ENCODE measurements around the gene CNIH4.

The CNIH4 gene

GRCh38 chr1:224356685-224357625 is at the start of gene CNIH4:
Gene CNIH4 (plus strand): TSS chr1:224356879. CDS start chr1:224356925, 46 bp downstream.
- H3K27ac ChIP-seq, result peak within 1 kb of the TSS; percentile 88
- no peak; the same call in 1 of the 2 replicates for TF ChIP-seq CTCF (conservative IDR thresholded peaks at IDR 0.05)
- TF ChIP-seq ZFX (IDR thresholded peaks at IDR 0.05), result peak; percentile 94

GRCh38 chr1:224308064-224308463 is 48.6 kb upstream of the CNIH4 start:
- TF ChIP-seq CTCF (conservative IDR thresholded peaks at IDR 0.05), result no peak
- no peak for TF ChIP-seq ZFX (IDR thresholded peaks at IDR 0.05)
- peak overlapping the region; percentile 45 for H3K27ac ChIP-seq

DNA sequence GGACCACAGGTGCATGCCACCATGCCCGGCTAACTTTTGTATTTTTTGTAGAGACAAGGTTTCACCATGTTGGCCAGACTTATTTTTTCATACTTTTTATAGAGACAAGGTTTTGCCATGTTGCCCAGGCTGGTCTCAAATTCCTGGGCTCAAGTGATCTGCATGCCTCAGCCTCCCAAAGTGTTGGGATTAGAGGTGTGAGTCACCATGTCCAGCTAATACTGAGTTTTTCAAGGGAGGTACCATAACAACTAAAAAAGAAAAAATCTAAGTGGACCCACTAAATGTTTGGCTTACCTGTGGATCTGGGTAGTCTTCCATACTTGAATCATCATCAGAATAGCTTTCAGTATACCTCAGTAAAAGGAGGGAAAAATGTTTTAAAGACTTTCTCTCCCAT is 45.2 kb upstream of the CNIH4 start:
- H3K27ac ChIP-seq, result peak overlapping the region; percentile 96

DNA sequence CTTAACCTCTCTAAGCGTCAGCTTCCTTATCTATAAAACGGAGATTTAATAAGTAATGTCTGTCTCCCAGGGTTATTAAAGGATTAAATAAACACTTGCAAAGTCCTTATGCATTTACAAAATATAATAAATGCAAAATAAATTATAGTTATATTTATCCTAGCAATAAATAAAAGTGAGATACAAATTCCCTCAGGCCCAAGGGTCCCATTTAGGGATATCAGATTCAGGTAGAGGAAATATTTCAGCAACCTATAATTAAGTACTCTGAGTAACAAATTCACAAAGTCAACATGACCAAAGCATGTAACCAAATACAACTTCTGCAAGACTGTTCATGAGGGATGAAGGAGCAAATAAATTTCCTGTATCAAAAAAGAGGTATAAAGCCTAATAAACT is 44.7 kb upstream of the CNIH4 start:
- no peak for TF ChIP-seq ZFX (IDR thresholded peaks at IDR 0.05)
- no peak for TF ChIP-seq CTCF (conservative IDR thresholded peaks at IDR 0.05)
- H3K27ac ChIP-seq, result peak overlapping the region; percentile 89

- peak overlapping the region; percentile 96 for H3K27ac ChIP-seq
- TF ChIP-seq ZFX (IDR thresholded peaks at IDR 0.05) (no peak), CTCF (conservative IDR thresholded peaks at IDR 0.05) (no peak)
Observed at GRCh38 chr1:224317383-224318045, 39.2 kb upstream of the CNIH4 start.

- TF ChIP-seq ZFX (IDR thresholded peaks at IDR 0.05), result no peak
- no peak for TF ChIP-seq CTCF (conservative IDR thresholded peaks at IDR 0.05)
- H3K27ac ChIP-seq, result no peak overlapping the region
Observed at GRCh38 chr1:224321706-224322105, 35.0 kb upstream of the CNIH4 start.

DNA sequence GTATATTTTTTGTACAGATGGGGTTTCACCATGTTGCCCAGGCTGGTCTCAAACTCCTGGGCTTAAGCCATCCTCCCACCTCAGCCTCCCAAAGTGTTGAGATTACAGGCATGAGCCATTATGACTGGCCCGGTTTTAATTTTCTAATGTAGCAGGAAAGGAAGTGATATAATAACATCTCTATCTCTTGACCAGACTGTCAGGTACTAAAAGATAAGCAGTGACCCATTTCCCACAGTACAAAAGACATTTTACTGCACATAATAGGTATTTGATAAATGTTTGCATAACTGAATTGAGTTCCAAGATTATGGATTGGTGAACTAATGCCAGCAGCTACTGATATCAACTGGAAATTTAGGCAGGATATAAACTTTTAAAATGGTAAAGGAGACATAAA is 30.7 kb upstream of the CNIH4 start:
- H3K27ac ChIP-seq, result peak overlapping the region; percentile 41
- TF ChIP-seq CTCF (conservative IDR thresholded peaks at IDR 0.05) (no peak), ZFX (IDR thresholded peaks at IDR 0.05) (no peak)
